ENCODE results near the gene TBX4. TPM values are rescaled to one million over a fixed set of nuclear protein-coding genes. Genes with fewer than 3 reads are reported as not detected.

Gene TBX4
- total RNA-seq, 1 donor from 2014 or later, result not detected

GRCh38 chr17:61534414-61534813 is 82.2 kb downstream of the TBX4 start:
- no peak for ATAC-seq

Other genes with a start within 250 kb of the TBX4 start
- gene TBX2, start 52.6 kb upstream of the TBX4 start, total RNA-seq, result 1.6 TPM
- not detected for gene NACA2, start 138.8 kb downstream of the TBX4 start, total RNA-seq